GM23338 (cell line): Measurements from ENCODE around the gene NDUFAB1.

Experiments used
- CTCF ChIP-seq, 2 experiments: fragments of 200-600 bp in 1 of 2; sonication (generic) in 1 of 2; conservative IDR thresholded peaks; 2 replicates each; pipeline versions ENCODE4 v1.5.1 to v1.6.1; 2016 to 2017; ENCODE audit warnings: antibody characterized with exemption in 2 of 2, low read depth in 2 of 2, mild to moderate bottlenecking in 2 of 2, moderate library complexity in 1 of 2
- ETS1 ChIP-seq: IDR thresholded peaks from 2 replicates; pipeline ENCODE4 v1.6.1; 2016; ENCODE audit warnings: antibody characterized with exemption
- JUNB ChIP-seq: IDR thresholded peaks from one replicate; pipeline ENCODE4 v1.6.1; 2016; ENCODE audit warnings: antibody characterized with exemption; ENCODE audit not compliant: unreplicated experiment
- POLR2AphosphoS5 ChIP-seq: IDR thresholded peaks from 2 replicates; pipeline ENCODE4 v1.6.1; 2016; ENCODE audit warnings: antibody characterized with exemption, low read depth
- REST ChIP-seq: IDR thresholded peaks from one replicate; pipeline ENCODE4 v1.6.1; 2018; ENCODE audit warnings: antibody characterized with exemption; ENCODE audit not compliant: unreplicated experiment

- TF ChIP-seq POLR2AphosphoS5 = no peak
- no peak for TF ChIP-seq CTCF (conservative IDR thresholded peaks at IDR 0.05; ENCODE audit: low read depth in 2 of 2)
- no peak for TF ChIP-seq ETS1
- TF ChIP-seq JUNB = no peak
- no peak for TF ChIP-seq REST
These were observed 55.9 kb downstream of the NDUFAB1 start for GRCh38 chr16:23539984-23540816.
